Measurements from ENCODE around the gene RALGDS. TPM values are rescaled to one million over a fixed set of nuclear protein-coding genes. Genes with fewer than 3 reads are reported as not detected.
A peak's percentile ranks its signal among the peaks of the same experiment; 100 is the strongest.

The RALGDS gene
- total RNA-seq, 1 experiment from 2014 or later = 22.9 TPM

DNA sequence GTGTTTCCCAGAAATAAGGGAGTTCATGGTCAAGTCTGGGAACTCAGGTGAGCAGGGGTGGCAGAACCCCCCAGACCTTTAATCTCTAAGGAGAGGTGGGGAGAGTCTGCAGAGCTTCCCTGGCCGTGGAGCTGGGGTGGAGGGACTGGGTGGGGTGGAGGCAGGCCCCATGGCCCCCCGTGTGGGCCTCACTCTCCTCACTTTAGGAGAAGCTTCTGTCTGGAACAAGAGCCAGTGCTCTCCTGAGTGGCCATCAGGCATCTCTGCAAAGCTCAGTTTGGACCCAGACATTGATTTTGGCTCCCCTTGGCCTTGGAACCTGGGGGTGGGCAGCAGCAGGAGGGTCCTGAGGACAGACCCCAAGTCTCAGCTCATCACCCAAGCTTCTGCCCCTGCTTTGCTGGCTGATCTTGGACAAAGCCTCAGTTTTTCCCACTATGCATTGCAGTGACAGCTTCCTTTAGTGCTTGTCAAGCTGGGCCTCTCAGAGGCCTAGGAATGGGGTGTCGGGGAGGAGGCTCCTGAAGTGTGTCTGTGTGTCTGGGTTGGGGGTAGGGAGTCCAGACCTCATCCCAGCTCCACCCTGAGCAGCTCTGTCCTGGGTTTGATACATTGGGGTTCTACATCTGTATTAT lies 46.2 kb upstream of the RALGDS start (continued):
- TF ChIP-seq CDX4 (CRISPR knock-in tag; IDR thresholded peaks at IDR 0.05; ENCODE audit: borderline replicate concordance) = no peak
- TF ChIP-seq HMGXB4 (CRISPR knock-in tag; IDR thresholded peaks at IDR 0.05) = no peak
- no peak for TF ChIP-seq ELF4 (CRISPR knock-in tag; IDR thresholded peaks at IDR 0.05; ENCODE audit: low read depth)
- no peak for TF ChIP-seq ZNF138 (CRISPR knock-in tag; conservative IDR thresholded peaks at IDR 0.05)

GRCh38 chr9:133166392-133166791 lies 45.4 kb upstream of the RALGDS start:
- ATAC-seq (no peak), DNase-seq (ENCODE audit: low spot score) (no peak)
- Mint-ChIP-seq H3K27ac (no peak overlapping the region), H3K4me3 (no peak overlapping the region), H3K4me1 (peaks cover 8% of the 10 kb centered on the region), H3K9me3 (no peaks in the 10 kb centered on the region), H3K27me3 (ENCODE audit: low read depth) (peaks cover 11% of the 10 kb centered on the region), H3K36me3 (no peaks in the 10 kb centered on the region)
- CTCF ChIA-PET = interaction anchor here (1.4 to 2.3 kb wide), 2 partner anchors 19 to 20 kb away, joined by 3 to 8 read pairs; no protein-coding TSS in a partner anchor
- POLR2A ChIA-PET = no interaction called here
- no peak for TF ChIP-seq ETV6 (CRISPR knock-in tag; IDR thresholded peaks at IDR 0.05)
- TF ChIP-seq, protein P1, sequence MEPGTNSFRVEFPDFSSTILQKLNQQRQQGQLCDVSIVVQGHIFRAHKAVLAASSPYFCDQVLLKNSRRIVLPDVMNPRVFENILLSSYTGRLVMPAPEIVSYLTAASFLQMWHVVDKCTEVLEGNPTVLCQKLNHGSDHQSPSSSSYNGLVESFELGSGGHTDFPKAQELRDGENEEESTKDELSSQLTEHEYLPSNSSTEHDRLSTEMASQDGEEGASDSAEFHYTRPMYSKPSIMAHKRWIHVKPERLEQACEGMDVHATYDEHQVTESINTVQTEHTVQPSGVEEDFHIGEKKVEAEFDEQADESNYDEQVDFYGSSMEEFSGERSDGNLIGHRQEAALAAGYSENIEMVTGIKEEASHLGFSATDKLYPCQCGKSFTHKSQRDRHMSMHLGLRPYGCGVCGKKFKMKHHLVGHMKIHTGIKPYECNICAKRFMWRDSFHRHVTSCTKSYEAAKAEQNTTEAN (CRISPR knock-in tag; IDR thresholded peaks at IDR 0.05) = no peak
- TF ChIP-seq, protein P2, sequence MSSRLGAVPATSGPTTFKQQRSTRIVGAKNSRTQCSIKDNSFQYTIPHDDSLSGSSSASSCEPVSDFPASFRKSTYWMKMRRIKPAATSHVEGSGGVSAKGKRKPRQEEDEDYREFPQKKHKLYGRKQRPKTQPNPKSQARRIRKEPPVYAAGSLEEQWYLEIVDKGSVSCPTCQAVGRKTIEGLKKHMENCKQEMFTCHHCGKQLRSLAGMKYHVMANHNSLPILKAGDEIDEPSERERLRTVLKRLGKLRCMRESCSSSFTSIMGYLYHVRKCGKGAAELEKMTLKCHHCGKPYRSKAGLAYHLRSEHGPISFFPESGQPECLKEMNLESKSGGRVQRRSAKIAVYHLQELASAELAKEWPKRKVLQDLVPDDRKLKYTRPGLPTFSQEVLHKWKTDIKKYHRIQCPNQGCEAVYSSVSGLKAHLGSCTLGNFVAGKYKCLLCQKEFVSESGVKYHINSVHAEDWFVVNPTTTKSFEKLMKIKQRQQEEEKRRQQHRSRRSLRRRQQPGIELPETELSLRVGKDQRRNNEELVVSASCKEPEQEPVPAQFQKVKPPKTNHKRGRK (CRISPR knock-in tag; IDR thresholded peaks at IDR 0.05; ENCODE audit: borderline replicate concordance) = no peak

DNA sequence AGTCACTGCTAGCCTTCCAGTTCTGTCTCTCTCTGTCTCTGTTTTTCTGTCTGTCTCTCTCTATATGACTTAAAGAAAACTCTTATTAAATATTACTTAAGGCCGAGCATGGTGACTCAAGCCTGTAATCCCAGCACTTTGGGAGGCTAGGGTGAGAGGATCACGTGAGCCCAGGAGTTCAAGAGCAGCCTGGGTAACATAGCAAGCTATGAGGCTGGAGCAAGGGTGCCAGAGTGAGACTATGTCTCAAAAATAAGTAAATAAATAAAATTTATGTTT lies 44.4 kb upstream of the RALGDS start:
- H3K4me1 Mint-ChIP-seq = peaks cover 10% of the 10 kb centered on the region
- no peak overlapping the region for H3K27ac Mint-ChIP-seq
- no peak for TF ChIP-seq ZNF219 (CRISPR knock-in tag; IDR thresholded peaks at IDR 0.05; ENCODE audit: borderline replicate concordance)
- no peak for TF ChIP-seq CREB1 (CRISPR knock-in tag; IDR thresholded peaks at IDR 0.05)
- peaks cover 4% of the 10 kb centered on the region for H3K36me3 Mint-ChIP-seq
- no peak overlapping the region for H3K4me3 Mint-ChIP-seq
- no peak for DNase-seq (ENCODE audit: low spot score)
- no peaks in the 10 kb centered on the region for H3K9me3 Mint-ChIP-seq
- ChIA-PET CTCF (interaction anchor here (2.3 kb wide), 1 partner anchor 21 kb away, joined by 8 read pairs; no protein-coding TSS in a partner anchor), POLR2A (no interaction called here)
- no peak for ATAC-seq
- peaks cover 11% of the 10 kb centered on the region for H3K27me3 Mint-ChIP-seq (ENCODE audit: low read depth)

- CTCF ChIA-PET = interaction anchor here (0.6 to 1.2 kb wide), 6 partner anchors 10 to 322 kb away, joined by 3 to 6 read pairs (median 3); no protein-coding TSS in a partner anchor
- peak overlapping the region; percentile 76 for H3K4me3 Mint-ChIP-seq
- POLR2A ChIA-PET = no interaction called here
- peaks cover 10% of the 10 kb centered on the region for H3K4me1 Mint-ChIP-seq
- no peaks in the 10 kb centered on the region for H3K9me3 Mint-ChIP-seq
- ATAC-seq (no peak), DNase-seq (ENCODE audit: low spot score) (no peak)
- peaks cover 11% of the 10 kb centered on the region for H3K27me3 Mint-ChIP-seq (ENCODE audit: low read depth)
- H3K36me3 Mint-ChIP-seq = peaks cover 10% of the 10 kb centered on the region
- no peak overlapping the region for H3K27ac Mint-ChIP-seq
- TF ChIP-seq, protein P3, sequence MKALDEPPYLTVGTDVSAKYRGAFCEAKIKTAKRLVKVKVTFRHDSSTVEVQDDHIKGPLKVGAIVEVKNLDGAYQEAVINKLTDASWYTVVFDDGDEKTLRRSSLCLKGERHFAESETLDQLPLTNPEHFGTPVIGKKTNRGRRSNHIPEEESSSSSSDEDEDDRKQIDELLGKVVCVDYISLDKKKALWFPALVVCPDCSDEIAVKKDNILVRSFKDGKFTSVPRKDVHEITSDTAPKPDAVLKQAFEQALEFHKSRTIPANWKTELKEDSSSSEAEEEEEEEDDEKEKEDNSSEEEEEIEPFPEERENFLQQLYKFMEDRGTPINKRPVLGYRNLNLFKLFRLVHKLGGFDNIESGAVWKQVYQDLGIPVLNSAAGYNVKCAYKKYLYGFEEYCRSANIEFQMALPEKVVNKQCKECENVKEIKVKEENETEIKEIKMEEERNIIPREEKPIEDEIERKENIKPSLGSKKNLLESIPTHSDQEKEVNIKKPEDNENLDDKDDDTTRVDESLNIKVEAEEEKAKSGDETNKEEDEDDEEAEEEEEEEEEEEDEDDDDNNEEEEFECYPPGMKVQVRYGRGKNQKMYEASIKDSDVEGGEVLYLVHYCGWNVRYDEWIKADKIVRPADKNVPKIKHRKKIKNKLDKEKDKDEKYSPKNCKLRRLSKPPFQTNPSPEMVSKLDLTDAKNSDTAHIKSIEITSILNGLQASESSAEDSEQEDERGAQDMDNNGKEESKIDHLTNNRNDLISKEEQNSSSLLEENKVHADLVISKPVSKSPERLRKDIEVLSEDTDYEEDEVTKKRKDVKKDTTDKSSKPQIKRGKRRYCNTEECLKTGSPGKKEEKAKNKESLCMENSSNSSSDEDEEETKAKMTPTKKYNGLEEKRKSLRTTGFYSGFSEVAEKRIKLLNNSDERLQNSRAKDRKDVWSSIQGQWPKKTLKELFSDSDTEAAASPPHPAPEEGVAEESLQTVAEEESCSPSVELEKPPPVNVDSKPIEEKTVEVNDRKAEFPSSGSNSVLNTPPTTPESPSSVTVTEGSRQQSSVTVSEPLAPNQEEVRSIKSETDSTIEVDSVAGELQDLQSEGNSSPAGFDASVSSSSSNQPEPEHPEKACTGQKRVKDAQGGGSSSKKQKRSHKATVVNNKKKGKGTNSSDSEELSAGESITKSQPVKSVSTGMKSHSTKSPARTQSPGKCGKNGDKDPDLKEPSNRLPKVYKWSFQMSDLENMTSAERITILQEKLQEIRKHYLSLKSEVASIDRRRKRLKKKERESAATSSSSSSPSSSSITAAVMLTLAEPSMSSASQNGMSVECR (CRISPR knock-in tag; IDR thresholded peaks at IDR 0.05; ENCODE audit: borderline replicate concordance) = no peak
- no peak for TF ChIP-seq ZNF317 (CRISPR knock-in tag; IDR thresholded peaks at IDR 0.05; ENCODE audit: borderline replicate concordance, low read depth)
- 0 out of 2 replicates have a peak, but pooled peaks have one; percentile 19 for TF ChIP-seq GTF2I (CRISPR knock-in tag; conservative IDR thresholded peaks at IDR 0.05)
- TF ChIP-seq HMGA2 (CRISPR knock-in tag; IDR thresholded peaks at IDR 0.05) = no peak
Measured at GRCh38 chr9:133164191-133164590, 43.2 kb upstream of the RALGDS start.

Measured in WTC11 (cell line).